Measurements from ENCODE around the gene MT1H.

Gene MT1H

GRCh38 chr16:56688762-56689161 lies 19.1 kb downstream of the MT1H start:
- no peaks in the 10 kb centered on the region for H3K9me2 ChIP-seq (replicated peaks; ENCODE audit: insufficient read depth, low read length)
- H3K4me1 ChIP-seq (ENCODE audit: low read length) = no peaks in the 10 kb centered on the region
- no peak overlapping the region for H3K9ac ChIP-seq (ENCODE audit: low read length)
- no peaks in the 10 kb centered on the region for H4K20me1 ChIP-seq (ENCODE audit: insufficient read depth, low read length)
- H3K27ac ChIP-seq (ENCODE audit: low read length) = no peak overlapping the region
- TF ChIP-seq, protein P1, sequence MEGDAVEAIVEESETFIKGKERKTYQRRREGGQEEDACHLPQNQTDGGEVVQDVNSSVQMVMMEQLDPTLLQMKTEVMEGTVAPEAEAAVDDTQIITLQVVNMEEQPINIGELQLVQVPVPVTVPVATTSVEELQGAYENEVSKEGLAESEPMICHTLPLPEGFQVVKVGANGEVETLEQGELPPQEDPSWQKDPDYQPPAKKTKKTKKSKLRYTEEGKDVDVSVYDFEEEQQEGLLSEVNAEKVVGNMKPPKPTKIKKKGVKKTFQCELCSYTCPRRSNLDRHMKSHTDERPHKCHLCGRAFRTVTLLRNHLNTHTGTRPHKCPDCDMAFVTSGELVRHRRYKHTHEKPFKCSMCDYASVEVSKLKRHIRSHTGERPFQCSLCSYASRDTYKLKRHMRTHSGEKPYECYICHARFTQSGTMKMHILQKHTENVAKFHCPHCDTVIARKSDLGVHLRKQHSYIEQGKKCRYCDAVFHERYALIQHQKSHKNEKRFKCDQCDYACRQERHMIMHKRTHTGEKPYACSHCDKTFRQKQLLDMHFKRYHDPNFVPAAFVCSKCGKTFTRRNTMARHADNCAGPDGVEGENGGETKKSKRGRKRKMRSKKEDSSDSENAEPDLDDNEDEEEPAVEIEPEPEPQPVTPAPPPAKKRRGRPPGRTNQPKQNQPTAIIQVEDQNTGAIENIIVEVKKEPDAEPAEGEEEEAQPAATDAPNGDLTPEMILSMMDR (IDR thresholded peaks at IDR 0.05; ENCODE audit: low read length) = no peak
- TF ChIP-seq EZH2phosphoT487 (IDR thresholded peaks at IDR 0.05; ENCODE audit: low read length) (no peak), EZH2 (optimal IDR thresholded peaks at IDR 0.05; ENCODE audit: low read depth, low read length) (no peak)
- H2AFZ ChIP-seq (ENCODE audit: low read length) = no peak overlapping the region
- peaks cover 10% of the 10 kb centered on the region; the same call in 1 of the 2 replicates for H3K27me3 ChIP-seq (replicated peaks; ENCODE audit: insufficient read depth, low read length)
- H3F3A ChIP-seq (ENCODE audit: insufficient read depth, low read length) = no peaks in the 10 kb centered on the region
- no peaks in the 10 kb centered on the region for H3K9me3 ChIP-seq (replicated peaks; ENCODE audit: insufficient read depth, low read length)
- no peak overlapping the region for H3K4me3 ChIP-seq (ENCODE audit: low read length)
- no peaks in the 10 kb centered on the region for H3K36me3 ChIP-seq (replicated peaks; ENCODE audit: insufficient read depth, low read length)
- H3K4me2 ChIP-seq (ENCODE audit: low read depth, low read length) = no peak overlapping the region
- no peak for DNase-seq
- H3K79me2 ChIP-seq (ENCODE audit: low read length) = no peaks in the 10 kb centered on the region

DNA sequence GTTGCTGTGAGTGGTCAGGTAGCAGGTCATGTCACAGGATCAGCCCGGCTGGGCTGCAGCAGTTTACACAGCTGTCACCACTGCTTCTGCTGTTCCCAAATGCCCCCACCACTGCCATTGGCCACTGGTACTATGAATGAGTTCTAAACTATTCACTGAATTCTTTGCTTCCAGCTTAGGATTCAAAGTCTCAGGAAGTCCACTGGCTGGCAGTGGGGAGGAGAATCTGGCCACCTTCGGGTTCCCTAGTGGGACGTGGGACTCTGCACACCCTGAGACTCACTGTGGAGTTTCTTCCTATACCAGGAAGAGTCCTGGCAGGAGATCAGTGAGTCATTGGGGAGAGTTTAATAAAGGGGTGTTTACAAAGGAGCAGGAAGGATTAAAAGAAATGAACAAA lies 19.6 kb downstream of the MT1H start:
- H3K4me2 ChIP-seq (ENCODE audit: low read depth, low read length) = no peak overlapping the region
- no peaks in the 10 kb centered on the region for H3K4me1 ChIP-seq (ENCODE audit: low read length)
- no peaks in the 10 kb centered on the region for H3K79me2 ChIP-seq (ENCODE audit: low read length)
- H3K27ac ChIP-seq (ENCODE audit: low read length) = no peak overlapping the region
- no peak for DNase-seq
- H3K4me3 ChIP-seq (ENCODE audit: low read length) = no peak overlapping the region
- H4K20me1 ChIP-seq (ENCODE audit: insufficient read depth, low read length) = no peaks in the 10 kb centered on the region
- TF ChIP-seq EZH2phosphoT487 (IDR thresholded peaks at IDR 0.05; ENCODE audit: low read length) (no peak), EZH2 (optimal IDR thresholded peaks at IDR 0.05; ENCODE audit: low read depth, low read length) (no peak)
- TF ChIP-seq, protein P1 (IDR thresholded peaks at IDR 0.05; ENCODE audit: low read length) = no peak
- H3K9me2 ChIP-seq (replicated peaks; ENCODE audit: insufficient read depth, low read length) = no peaks in the 10 kb centered on the region
- no peak overlapping the region for H2AFZ ChIP-seq (ENCODE audit: low read length)
- no peaks in the 10 kb centered on the region for H3F3A ChIP-seq (ENCODE audit: insufficient read depth, low read length)
- peaks cover 9% of the 10 kb centered on the region; the same call in 1 of the 2 replicates for H3K27me3 ChIP-seq (replicated peaks; ENCODE audit: insufficient read depth, low read length)
- H3K36me3 ChIP-seq (replicated peaks; ENCODE audit: insufficient read depth, low read length) = no peaks in the 10 kb centered on the region
- no peak overlapping the region for H3K9ac ChIP-seq (ENCODE audit: low read length)
- no peaks in the 10 kb centered on the region for H3K9me3 ChIP-seq (replicated peaks; ENCODE audit: insufficient read depth, low read length)

DNA sequence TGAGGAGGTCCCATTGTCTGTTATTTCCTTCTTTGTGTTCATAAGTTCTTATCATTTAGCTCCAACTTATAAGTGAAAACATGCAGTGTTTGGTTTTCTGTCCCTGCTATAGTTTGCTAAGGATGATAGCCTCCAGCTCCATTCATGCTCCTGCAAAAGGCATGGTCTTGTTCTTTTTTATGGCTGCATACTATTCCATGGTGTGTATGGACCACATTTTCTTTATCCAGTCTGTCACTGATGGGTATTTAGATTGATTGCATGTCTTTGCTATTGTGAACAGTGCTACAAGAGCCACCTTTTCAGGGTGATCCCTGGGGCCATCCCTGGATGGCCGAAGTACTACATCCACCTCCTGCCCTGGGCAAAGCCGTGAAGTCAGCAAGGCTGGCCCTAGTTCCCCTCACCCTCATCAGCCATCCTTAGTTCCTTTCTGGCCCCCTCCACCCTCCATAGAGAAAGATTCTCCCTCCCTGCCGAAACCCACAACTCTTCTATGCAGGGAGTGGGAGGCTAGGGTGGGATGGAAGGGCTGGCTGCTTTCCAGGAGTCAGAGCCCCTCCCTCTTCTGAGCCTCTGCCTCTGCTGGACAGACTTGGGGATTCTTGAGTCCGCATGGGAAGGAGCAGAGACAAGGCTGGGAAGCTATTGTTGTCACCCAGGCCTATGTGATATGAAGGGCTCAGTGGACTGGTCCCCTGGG lies 21.0 kb downstream of the MT1H start:
- Histone ChIP-seq H3K79me2 (ENCODE audit: low read length) (no peaks in the 10 kb centered on the region), H3K4me3 (ENCODE audit: low read length) (no peak overlapping the region), H4K20me1 (ENCODE audit: insufficient read depth, low read length) (no peaks in the 10 kb centered on the region), H3K4me2 (ENCODE audit: low read depth, low read length) (no peak overlapping the region), H3K9ac (ENCODE audit: low read length) (no peak overlapping the region), H3K36me3 (replicated peaks; ENCODE audit: insufficient read depth, low read length) (no peaks in the 10 kb centered on the region), H3K9me2 (replicated peaks; ENCODE audit: insufficient read depth, low read length) (no peaks in the 10 kb centered on the region), H3K27me3 (replicated peaks; ENCODE audit: insufficient read depth, low read length) (peaks cover 9% of the 10 kb centered on the region; the same call in 1 of the 2 replicates), H3K4me1 (ENCODE audit: low read length) (no peaks in the 10 kb centered on the region), H3F3A (ENCODE audit: insufficient read depth, low read length) (no peaks in the 10 kb centered on the region), H3K9me3 (replicated peaks; ENCODE audit: insufficient read depth, low read length) (no peaks in the 10 kb centered on the region), H3K27ac (ENCODE audit: low read length) (no peak overlapping the region), H2AFZ (ENCODE audit: low read length) (no peak overlapping the region)
- TF ChIP-seq, protein P1 (IDR thresholded peaks at IDR 0.05; ENCODE audit: low read length) = no peak
- no peak for TF ChIP-seq EZH2phosphoT487 (IDR thresholded peaks at IDR 0.05; ENCODE audit: low read length)
- TF ChIP-seq EZH2 (optimal IDR thresholded peaks at IDR 0.05; ENCODE audit: low read depth, low read length) = no peak
- DNase-seq = no peak
